LNCAP (cell line): ENCODE measurements around the gene ZSWIM3.

Experiments
- CTCF ChIP-seq: fragments of 450-650 bp; IDR thresholded peaks from 2 replicates; pipeline ENCODE4 v1.5.1; 2017; ENCODE audit warnings: mild to moderate bottlenecking

The ZSWIM3 gene

DNA sequence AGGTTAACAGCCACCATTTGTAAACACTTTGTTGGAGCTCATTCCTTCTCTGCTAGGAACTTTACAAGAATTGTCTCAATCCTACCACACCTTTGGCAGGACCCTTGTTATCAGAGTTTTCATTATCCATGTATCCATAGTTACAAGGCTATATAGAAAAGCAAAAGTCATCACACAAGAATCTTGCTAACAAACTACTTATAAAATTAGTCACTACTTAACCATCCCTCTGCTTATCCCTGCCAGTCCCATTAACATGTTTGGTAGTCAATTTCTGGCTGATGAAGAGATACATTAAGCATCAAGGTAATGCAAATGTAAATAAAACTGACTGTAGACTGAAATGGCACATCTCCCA lies 10.4 kb downstream of the ZSWIM3 start:
- no peak for TF ChIP-seq CTCF

GRCh38 chr20:45872626-45873025 lies 15.2 kb downstream of the ZSWIM3 start:
- TF ChIP-seq CTCF: no peak

DNA sequence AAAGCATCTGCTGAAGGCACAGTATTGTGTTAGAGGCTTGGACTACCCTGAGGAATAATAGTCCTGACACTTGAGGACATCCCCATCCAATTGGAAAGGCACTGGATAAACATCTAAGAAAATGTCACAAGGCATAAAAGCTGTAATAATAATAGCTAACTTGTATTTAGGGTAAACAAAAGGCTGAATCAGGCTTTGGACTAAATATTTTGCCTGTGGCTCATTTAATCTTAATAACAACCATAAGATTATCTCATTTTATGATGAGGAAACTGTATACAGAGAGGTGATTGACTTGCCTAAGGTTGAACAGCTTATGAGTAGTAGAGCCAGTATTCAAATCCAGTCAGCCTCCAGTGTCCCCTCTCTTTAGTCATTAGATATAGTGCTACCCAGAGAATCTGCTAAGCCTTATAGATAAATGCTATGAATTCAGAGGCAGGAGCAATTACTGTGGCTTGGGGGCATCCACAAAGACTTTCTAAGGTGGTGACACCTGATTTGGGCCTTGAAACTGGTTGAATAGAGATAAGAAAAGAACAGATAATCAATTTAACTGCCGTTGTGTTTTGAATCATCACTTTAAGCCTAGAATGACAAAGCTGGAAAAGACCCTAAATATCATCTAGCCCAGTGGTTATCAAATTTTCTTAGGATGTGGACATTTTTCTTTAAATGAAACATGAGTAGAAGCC lies 16.1 kb downstream of the ZSWIM3 start:
- TF ChIP-seq CTCF: no peak

GRCh38 chr20:45874576-45874975 lies 17.2 kb downstream of the ZSWIM3 start:
- no peak for TF ChIP-seq CTCF

DNA sequence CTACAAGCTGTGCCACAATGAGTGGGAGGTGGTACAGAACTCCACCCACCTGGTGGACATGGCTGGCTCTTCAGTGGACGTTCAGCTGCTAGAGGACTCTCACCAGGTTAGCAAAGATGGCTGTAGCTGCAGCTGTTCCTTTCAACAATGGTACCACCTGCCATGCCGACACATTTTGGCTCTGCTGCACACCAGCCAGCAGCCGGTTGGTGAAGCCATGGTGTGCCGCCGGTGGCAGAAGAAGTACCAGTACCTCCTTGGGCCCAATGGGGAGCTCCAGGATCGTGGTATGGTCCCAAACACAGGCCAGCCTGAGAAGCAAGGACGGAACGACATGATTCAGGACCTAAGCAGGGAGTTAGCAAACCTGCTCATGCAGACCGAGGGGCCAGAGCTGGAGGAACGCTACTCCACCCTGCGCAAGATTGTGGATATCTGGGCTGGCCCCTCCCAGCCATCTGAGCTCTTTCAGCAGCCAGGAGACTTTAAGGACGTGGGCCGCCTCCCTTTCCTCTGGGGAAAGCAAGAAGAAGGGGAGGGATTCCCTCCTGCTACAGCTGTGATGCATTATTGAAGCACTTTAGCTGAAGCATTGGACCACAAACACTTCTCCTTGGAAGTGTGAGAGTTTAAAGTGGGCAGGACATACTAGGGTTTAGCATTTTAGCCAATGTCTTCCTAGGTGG lies 20.8 kb downstream of the ZSWIM3 start:
- no peak for TF ChIP-seq CTCF

DNA sequence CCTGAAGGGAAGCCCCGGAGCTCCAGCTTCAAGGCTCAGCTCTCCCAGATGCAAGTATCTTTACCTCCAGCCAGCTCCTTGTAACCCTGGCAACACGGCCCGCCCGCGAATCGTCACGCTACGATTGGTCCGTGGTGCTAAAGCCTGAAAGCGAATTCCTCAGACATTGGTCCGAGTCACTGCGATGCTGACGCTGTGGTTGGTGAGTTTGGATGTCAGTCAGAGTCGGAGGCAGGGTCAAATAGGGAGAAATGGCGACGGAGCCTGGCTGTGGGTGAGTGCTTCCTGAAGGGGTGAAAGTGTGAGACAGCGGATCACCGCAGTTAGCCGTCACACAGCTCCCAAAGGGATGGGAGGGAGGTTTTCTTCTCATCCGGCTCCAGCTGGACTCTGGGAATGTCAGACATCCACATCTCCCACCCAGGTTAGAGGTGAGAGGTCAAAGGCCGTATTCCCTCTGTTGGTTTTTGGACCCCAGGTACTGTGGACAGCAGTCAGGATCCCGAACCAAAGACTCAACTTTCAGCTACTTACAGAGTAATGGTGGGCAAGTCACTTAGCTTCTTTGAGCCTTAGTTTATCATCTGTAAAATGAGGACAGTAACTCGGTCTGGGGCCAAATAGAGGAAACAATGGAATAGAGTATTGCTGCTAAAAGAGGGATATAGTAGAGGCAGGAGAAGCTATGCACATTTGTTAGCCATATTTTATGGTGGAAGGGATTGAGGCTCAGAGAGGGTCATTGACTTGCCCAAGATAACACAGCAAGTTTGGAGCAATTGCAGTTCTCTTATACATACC lies 23.8 kb downstream of the ZSWIM3 start, which contains the start of gene ZSWIM1:
Gene ZSWIM1, plus strand, starts transcription at position 240 of the 801 bp plus-strand sequence. CDS start 1,366 bp downstream, outside the sequence.
- no peak for TF ChIP-seq CTCF

- no peak for TF ChIP-seq CTCF
Observed at GRCh38 chr20:45882469-45883099, 25.2 kb downstream of the ZSWIM3 start.
